CD4-positive, alpha-beta T cell treated with Interleukin-17A for 4 hours (primary cell): ENCODE results near the gene NTRK3.

Experiments used
- DNase-seq: peaks from one replicate; pipeline ENCODE4 v3.0.0-alpha.2; 2020; ENCODE audit warnings: mixed read lengths

NTRK3 gene

GRCh38 chr15:88256279-88257230, at the start of gene NTRK3:
Gene NTRK3 (minus strand): TSS chr15:88256739. CDS start chr15:88256153, 586 bp downstream.
- peak; percentile 6 for DNase-seq

GRCh38 chr15:88303395-88303794, 46.9 kb upstream of the NTRK3 start:
- no peak for DNase-seq

GRCh38 chr15:88302373-88302772, 45.8 kb upstream of the NTRK3 start:
- no peak for DNase-seq

- DNase-seq: no peak
These were observed 44.8 kb upstream of the NTRK3 start for GRCh38 chr15:88301311-88301710.

- no peak for DNase-seq
These were observed 44.3 kb upstream of the NTRK3 start for GRCh38 chr15:88300861-88301260.

GRCh38 chr15:88300089-88300488, 43.5 kb upstream of the NTRK3 start:
- DNase-seq: no peak

GRCh38 chr15:88299497-88299896, 43.0 kb upstream of the NTRK3 start:
- no peak for DNase-seq

GRCh38 chr15:88288661-88289060, 32.1 kb upstream of the NTRK3 start:
- no peak for DNase-seq

GRCh38 chr15:88288206-88288605, 31.7 kb upstream of the NTRK3 start:
- DNase-seq: no peak

- no peak for DNase-seq
These were observed 27.9 kb upstream of the NTRK3 start for GRCh38 chr15:88284318-88284998.

GRCh38 chr15:88282614-88283013, 26.1 kb upstream of the NTRK3 start:
- no peak for DNase-seq

GRCh38 chr15:88276821-88277410, 20.4 kb upstream of the NTRK3 start:
- DNase-seq: no peak

GRCh38 chr15:88275804-88276203, 19.3 kb upstream of the NTRK3 start:
- no peak for DNase-seq

- DNase-seq: peak; percentile 55
These were observed 18.3 kb upstream of the NTRK3 start for GRCh38 chr15:88274553-88275460.

- no peak for DNase-seq
These were observed 15.9 kb upstream of the NTRK3 start for GRCh38 chr15:88272421-88272820.

- DNase-seq: no peak
These were observed 13.0 kb upstream of the NTRK3 start for GRCh38 chr15:88269356-88270062.

GRCh38 chr15:88267720-88268119, 11.2 kb upstream of the NTRK3 start:
- no peak for DNase-seq

- DNase-seq: no peak
These were observed 9.6 kb upstream of the NTRK3 start for GRCh38 chr15:88266170-88266569.

GRCh38 chr15:88264622-88265021, 8.1 kb upstream of the NTRK3 start:
- DNase-seq: no peak

GRCh38 chr15:88262064-88262463, 5.5 kb upstream of the NTRK3 start:
- no peak for DNase-seq

GRCh38 chr15:88258093-88258641, 1.6 kb upstream of the NTRK3 start:
- no peak for DNase-seq
